NCI-H2196 treated with DMSO at 0.1 percent for 48 hours (cell line): ENCODE data around the gene CEACAM21.
A peak's percentile ranks its signal among the peaks of the same experiment; 100 is the strongest.

Experiments used
- DNase-seq: peaks from one replicate; lab custom pipeline; 2025; ENCODE audit not compliant: unreplicated experiment; lab: John Stamatoyannopoulos, UW

The CEACAM21 gene

GRCh38 chr19:41584260-41584810 lies 8.4 kb downstream of the CEACAM21 start:
- no peak for DNase-seq

- no peak for DNase-seq
Measured at GRCh38 chr19:41584931-41585330, 9.0 kb downstream of the CEACAM21 start.

GRCh38 chr19:41586064-41586463 lies 10.1 kb downstream of the CEACAM21 start:
- DNase-seq, result no peak

- no peak for DNase-seq
Measured at GRCh38 chr19:41587101-41587837, 11.3 kb downstream of the CEACAM21 start.

GRCh38 chr19:41587838-41588210 lies 11.9 kb downstream of the CEACAM21 start:
- no peak for DNase-seq

GRCh38 chr19:41588497-41589209 lies 12.7 kb downstream of the CEACAM21 start:
- no peak for DNase-seq

- no peak for DNase-seq
Measured at GRCh38 chr19:41589371-41589770, 13.4 kb downstream of the CEACAM21 start.

- DNase-seq, result no peak
Measured at GRCh38 chr19:41590936-41591335, 15.0 kb downstream of the CEACAM21 start.

GRCh38 chr19:41591951-41592562 lies 16.1 kb downstream of the CEACAM21 start:
- no peak for DNase-seq

GRCh38 chr19:41595258-41595889 lies 19.4 kb downstream of the CEACAM21 start:
- peak; percentile 77 for DNase-seq

GRCh38 chr19:41595890-41596280 lies 19.9 kb downstream of the CEACAM21 start:
- no peak for DNase-seq

GRCh38 chr19:41597600-41598041 lies 21.7 kb downstream of the CEACAM21 start:
- peak; percentile 50 for DNase-seq

- DNase-seq, result no peak
Measured at GRCh38 chr19:41599175-41599966, 23.4 kb downstream of the CEACAM21 start.

- no peak for DNase-seq
Measured at GRCh38 chr19:41601771-41602170, 25.8 kb downstream of the CEACAM21 start.

- no peak for DNase-seq
Measured at GRCh38 chr19:41604831-41605230, 28.9 kb downstream of the CEACAM21 start.

GRCh38 chr19:41606215-41606837 lies 30.4 kb downstream of the CEACAM21 start:
- DNase-seq, result no peak

GRCh38 chr19:41607668-41608067 lies 31.7 kb downstream of the CEACAM21 start:
- no peak for DNase-seq

GRCh38 chr19:41610789-41611188 lies 34.8 kb downstream of the CEACAM21 start:
- no peak for DNase-seq

- DNase-seq, result no peak
Measured at GRCh38 chr19:41612483-41612882, 36.5 kb downstream of the CEACAM21 start.

GRCh38 chr19:41615207-41615606 lies 39.2 kb downstream of the CEACAM21 start:
- no peak for DNase-seq
